Adrenal gland (tissue), 19 donors: Measurements from ENCODE around the gene UGT1A9. TPM values are rescaled to one million over a fixed set of nuclear protein-coding genes. Genes with fewer than 3 reads are reported as not detected.
"Not testable (repeated sequence)": the region's sequence is repeated elsewhere in the genome, so short reads cannot be mapped to it uniquely, and the experiment has no call there.

ENCODE experiments used
- DNase-seq, 7 donors: peaks; one replicate each; pipeline ENCODE4 v3.0.0-alpha.2; 2019 to 2020
- H3K27ac ChIP-seq, 5 donors: fragments of 200-600 bp; sonication (generic) in 4 of 5; 1 replicate in 3 of 5; 2 replicates in 2 of 5; pipeline versions ENCODE4 v1.5.1 to v1.8.0; 2016 to 2020; ENCODE audit warnings: mild to moderate bottlenecking in 1 of 5
- H3K27me3 ChIP-seq: fragments of 200-600 bp; 2 replicates; pipeline ENCODE4 v1.8.0; 2021
- H3K36me3 ChIP-seq, 2 donors: fragments of 200-600 bp; replicated peaks in 1 of 2; 1 replicate in 1 of 2; 2 replicates in 1 of 2; pipeline versions ENCODE4 v1.5.1 to v1.8.0; 2018 to 2022
- H3K4me1 ChIP-seq, 2 donors: fragments of 200-600 bp; replicated peaks in 1 of 2; 1 replicate in 1 of 2; 2 replicates in 1 of 2; pipeline versions ENCODE4 v1.5.1 to v1.8.0; 2018 to 2021
- H3K4me3 ChIP-seq, 4 donors: fragments of 200-600 bp; sonication (generic) in 3 of 4; one replicate each; pipeline ENCODE4 v1.5.1; 2016 to 2018
- H3K9me3 ChIP-seq, 3 donors: fragments of 200-600 bp; sonication (generic) in 1 of 3; replicated peaks in 1 of 3; 1 replicate in 2 of 3; 2 replicates in 1 of 3; pipeline versions ENCODE4 v1.5.1 to v1.8.0; 2016 to 2021
- CTCF ChIP-seq, 6 experiments: fragments of 450-650 bp in 4 of 6; fragments of 200-600 bp in 2 of 6; sonication (generic) in 1 of 6; IDR thresholded peaks; 1 replicate in 5 of 6; 2 replicates in 1 of 6; pipeline versions ENCODE4 v1.5.1 to v1.8.0; 2016 to 2021; ENCODE audit warnings: antibody characterized with exemption in 6 of 6, mild to moderate bottlenecking in 2 of 6, moderate library complexity in 1 of 6
- POLR2A ChIP-seq, 2 donors: fragments of 450-650 bp; IDR thresholded peaks; one replicate each; pipeline ENCODE4 v1.6.1; 2017; ENCODE audit warnings: antibody characterized with exemption in 2 of 2, mild to moderate bottlenecking in 2 of 2, moderate library complexity in 1 of 2
- WGBS, 4 donors: extraction: QIAGEN DNeasy Blood & Tissue Kit in 2 of 4; methylation state at CpG; one replicate each; pipeline versions ENCODE4 v1.1.5 to v1.1.7; 2013 to 2017; 5-methylcytosine and 5-hydroxymethylcytosine counted together
- intact Hi-C, 2 donors: fragments of 100-400 bp; cut with DNase I; formaldehyde crosslinking; loops; one replicate each; pipeline versions ENCODE4 v1.14.1 to v1.15.0; 2022 to 2023
- long read RNA-seq, 10 donors: library from polyadenylated mRNA in 3 of 10; unstranded in 2 of 10; stranded (forward) in 1 of 10; transcript quantifications; one replicate each; pipeline ENCODE4 v2.0.0 and lab custom pipeline, GENCODE V29; 2021 to 2026
- polyA plus RNA-seq, 3 donors: library from polyadenylated mRNA; stranded (reverse); fragments of 200-250 nt in 2 of 3; fragments of 350-450 nt in 1 of 3; fragmentation: Illumina TruSeq in 1 of 3; extraction: RNeasy Lipid Tissue Mini Kit (QIAGEN cat#74804) in 1 of 3; gene quantifications; one replicate each; pipeline ENCODE4 v1.2.3, GENCODE V29; 2013 to 2014
- total RNA-seq, 9 donors: library from RNA; depleted of rRNA in 4 of 9; stranded (reverse); fragments of >200 nt in 4 of 9; fragments of 120-200 nt in 1 of 9; fragmentation: NEBNext Ultra II Directional in 1 of 9; extraction: Animal tissue kit (Norgen Biotek cat#: 25700) in 1 of 9; gene quantifications; one replicate each; pipeline versions ENCODE4 v1.1.0 to v1.2.4, GENCODE V29; 2013 to 2023
- donor health status: healthy with polysubstance abuse.
- donor health status: Bipolar disorder and iron deficiency.
- donor health status: DM: yes; HTN: yes; CAD: no.
- donor health status: DM: no; HTN: no; CAD: no.
- donor health status: DM: no; HTN: no; CAD: no.
- donor health status: DM: yes; HTN: yes; CAD: no.

The UGT1A9 gene
- not detected for total RNA-seq
- polyA plus RNA-seq: not detected
- long read RNA-seq, donor 1: 0 reads
- long read RNA-seq, donor 2: 0 reads
- long read RNA-seq, donor 3: 0 reads
- long read RNA-seq, donor 4: 0 reads
- long read RNA-seq, donor 5: 0 reads
- long read RNA-seq, donor 6: 0 reads
- long read RNA-seq, donor 7: 0 reads
- long read RNA-seq, donor 8: 0 reads
- long read RNA-seq, donor 9: 0 reads
- long read RNA-seq, donor 10: 0 reads

GRCh38 chr2:233671290-233672161, at the start of gene UGT1A9:
Gene UGT1A9, plus strand, starts transcription at chr2:233671898. Its CDS starts 37 bp downstream, at chr2:233671935.
- Histone ChIP-seq H3K4me3 (no peak within 1 kb of the TSS), H3K27ac (no peak within 1 kb of the TSS), H3K9me3 (no peaks in the 10 kb centered on the region), H3K36me3 (no peaks in the 10 kb centered on the region), H3K27me3 (peaks cover 5% of the 10 kb centered on the region), H3K4me1 (no peaks in the 10 kb centered on the region)
- intact Hi-C loops: no loop called here
- TF ChIP-seq CTCF (IDR thresholded peaks at IDR 0.05) (no peak), POLR2A (IDR thresholded peaks at IDR 0.05) (no peak)
- WGBS, 4 donors: 79 to 84% (median 81%) methylated on average over 5 of the region's 5 CpGs
- no peak for DNase-seq

- intact Hi-C loops: no loop called here
- TF ChIP-seq POLR2A (IDR thresholded peaks at IDR 0.05) (no peak), CTCF (IDR thresholded peaks at IDR 0.05) (no peak)
Observed at GRCh38 chr2:233627331-233628025, 44.2 kb upstream of the UGT1A9 start.

GRCh38 chr2:233636306-233636705, 35.4 kb upstream of the UGT1A9 start, which contains the start of gene UGT1A10:
Gene UGT1A10, plus strand, starts transcription at chr2:233636448. Its CDS starts 75 bp downstream, at chr2:233636523.
- H3K9me3 ChIP-seq, H3K4me1 ChIP-seq, DNase-seq, H3K4me3 ChIP-seq, H3K27ac ChIP-seq, H3K36me3 ChIP-seq, intact Hi-C loops, H3K27me3 ChIP-seq: not testable (repeated sequence)
- 80 to 89% (median 85%) methylated on average over 9 to 10 of the region's 10 CpGs for WGBS, 4 donors

More at GRCh38 chr2:233627331-233628025, 44.2 kb upstream of the UGT1A9 start:
- Histone ChIP-seq H3K36me3 (no peaks in the 10 kb centered on the region), H3K9me3 (no peaks in the 10 kb centered on the region), H3K27me3 (peaks cover 9% of the 10 kb centered on the region), H3K4me1 (no peaks in the 10 kb centered on the region), H3K4me3 (no peak overlapping the region), H3K27ac (no peak overlapping the region)
- DNase-seq: no peak
- 48 to 58% (median 53%) methylated on average over 5 of the region's 5 CpGs for WGBS, 4 donors

GRCh38 chr2:233638836-233639235, 32.9 kb upstream of the UGT1A9 start:
- H3K27ac ChIP-seq: no peak overlapping the region
- H3K36me3 ChIP-seq: no peaks in the 10 kb centered on the region
- no peaks in the 10 kb centered on the region for H3K4me1 ChIP-seq
- intact Hi-C loops: no loop called here
- WGBS, 4 donors: 45 to 63% (median 56%) methylated on average over 5 of the region's 5 CpGs
- H3K9me3 ChIP-seq: peaks cover 0 to 2% (median 0%) of the 10 kb centered on the region in 3 donors
- peaks cover 6% of the 10 kb centered on the region for H3K27me3 ChIP-seq
- no peak overlapping the region for H3K4me3 ChIP-seq
- TF ChIP-seq CTCF (IDR thresholded peaks at IDR 0.05) (no peak), POLR2A (IDR thresholded peaks at IDR 0.05) (no peak)
- no peak for DNase-seq
